Mesendoderm (in vitro differentiated cells): ENCODE data around the gene SMTNL2.
A peak's percentile ranks its signal among the peaks of the same experiment; 100 is the strongest.
"Not testable (repeated sequence)": the region's sequence is repeated elsewhere in the genome, so short reads cannot be mapped to it uniquely, and the experiment has no call there.

ENCODE experiments used
- DNase-seq: peaks from one replicate; pipeline ENCODE4 v3.0.0; 2013
- H2AK5ac ChIP-seq: 2 replicates; pipeline ENCODE4 v1.6.1; 2013; ENCODE audit warnings: low read length, inconsistent platforms
- H2BK120ac ChIP-seq: 2 replicates; pipeline ENCODE4 v1.6.1; 2013; ENCODE audit warnings: low read depth, mild to moderate bottlenecking, low read length, moderate library complexity, mixed read lengths
- H2BK15ac ChIP-seq: replicated peaks from 2 replicates; pipeline ENCODE4 v1.6.1; 2013; ENCODE audit warnings: low read depth, mild to moderate bottlenecking, moderate library complexity
- H2BK5ac ChIP-seq: 2 replicates; pipeline ENCODE4 v1.6.1; 2013; ENCODE audit warnings: low read length, inconsistent platforms
- H3K18ac ChIP-seq: 2 replicates; pipeline ENCODE4 v1.6.1; 2013; ENCODE audit warnings: mild to moderate bottlenecking, low read length, mixed read lengths
- H3K23ac ChIP-seq: one replicate; pipeline ENCODE4 v1.6.1; 2013; ENCODE audit warnings: low read length
- H3K27ac ChIP-seq: 2 replicates; pipeline ENCODE4 v1.5.1; 2013; ENCODE audit warnings: low read depth, mild to moderate bottlenecking, inconsistent platforms, low read length, moderate library complexity
- H3K27me3 ChIP-seq: 2 replicates; pipeline ENCODE4 v1.6.1; 2013; ENCODE audit warnings: low read length, control low read depth, mild to moderate bottlenecking, inconsistent platforms; ENCODE audit not compliant: insufficient read depth, poor library complexity
- H3K36me3 ChIP-seq: 2 replicates; pipeline ENCODE4 v1.6.1; 2013; ENCODE audit warnings: low read length, inconsistent platforms; ENCODE audit not compliant: control insufficient read depth, insufficient read depth
- H3K4ac ChIP-seq: one replicate; pipeline ENCODE4 v1.6.1; 2013; ENCODE audit warnings: low read depth, mild to moderate bottlenecking, low read length, moderate library complexity
- H3K4me1 ChIP-seq: 2 replicates; pipeline ENCODE4 v1.6.1; 2013; ENCODE audit warnings: low read depth, low read length, inconsistent platforms; ENCODE audit not compliant: control insufficient read depth
- H3K4me2 ChIP-seq: 2 replicates; pipeline ENCODE4 v1.6.1; 2013; ENCODE audit warnings: low read length
- H3K4me3 ChIP-seq: 2 replicates; pipeline ENCODE4 v1.5.1; 2013; ENCODE audit warnings: mild to moderate bottlenecking, low read length
- H3K56ac ChIP-seq: one replicate; pipeline ENCODE4 v1.6.1; 2013; ENCODE audit warnings: low read length
- H3K79me1 ChIP-seq: 2 replicates; pipeline ENCODE4 v1.6.1; 2013; ENCODE audit warnings: low read length, inconsistent platforms
- H3K79me2 ChIP-seq: 2 replicates; pipeline ENCODE4 v1.6.1; 2013; ENCODE audit warnings: mild to moderate bottlenecking, low read length; ENCODE audit not compliant: control insufficient read depth, insufficient read depth
- H3K9ac ChIP-seq: 2 replicates; pipeline ENCODE4 v1.6.1; 2013; ENCODE audit warnings: low read length, inconsistent platforms
- H4K5ac ChIP-seq: one replicate; pipeline ENCODE4 v1.6.1; 2013; ENCODE audit warnings: low read length
- H4K8ac ChIP-seq: one replicate; pipeline ENCODE4 v1.6.1; 2013; ENCODE audit warnings: low read depth, mild to moderate bottlenecking, control low read depth, low read length, moderate library complexity
- WGBS: extraction: QIAGEN DNeasy Blood & Tissue Kit; methylation state at CpG from one replicate; pipeline ENCODE4 v1.1.7; 2013; ENCODE audit warnings: low lambda C conversion rate, missing lambda C conversion rate; ENCODE audit not compliant: insufficient coverage; ENCODE audit errors: extremely low coverage; 5-methylcytosine and 5-hydroxymethylcytosine counted together

Gene SMTNL2

DNA sequence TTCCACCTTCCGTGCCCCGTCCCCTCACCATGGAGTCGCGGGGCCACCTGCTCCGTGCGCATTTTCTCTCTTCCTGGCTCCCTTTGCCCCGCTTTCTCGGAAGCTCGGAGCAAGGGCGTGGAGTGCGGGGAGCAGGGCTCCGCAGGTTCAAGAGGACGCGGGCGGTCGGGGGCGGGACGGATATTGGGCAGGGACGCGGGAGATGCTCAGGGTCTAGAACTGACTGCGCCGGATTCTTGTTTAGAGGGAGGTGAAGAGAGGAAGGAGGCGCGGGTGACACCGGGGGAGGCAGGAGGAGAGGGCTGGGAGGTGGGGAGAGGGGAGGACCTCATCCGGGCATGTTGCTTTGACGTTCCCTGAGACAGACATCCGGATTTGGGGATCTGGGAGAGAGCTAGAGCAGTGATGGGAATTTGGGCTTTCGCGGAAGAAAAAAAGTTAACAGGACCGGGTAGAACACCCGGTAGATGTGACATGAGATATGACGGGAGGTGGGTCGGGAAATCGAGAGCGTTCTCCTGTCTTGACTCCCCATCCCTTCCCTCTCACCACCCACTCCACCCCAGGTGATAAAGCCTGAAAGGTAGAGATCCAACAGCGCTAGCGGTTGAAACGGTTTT, 56.4 kb downstream of the SMTNL2 start:
- not testable (repeated sequence) for H2BK5ac ChIP-seq, H3K27ac ChIP-seq, H3K79me1 ChIP-seq, H3K23ac ChIP-seq, H3K56ac ChIP-seq, H4K8ac ChIP-seq, H3K79me2 ChIP-seq, H3K4me1 ChIP-seq, H3K36me3 ChIP-seq, H3K4me3 ChIP-seq, H4K5ac ChIP-seq, H2BK15ac ChIP-seq, H2AK5ac ChIP-seq, H3K4me2 ChIP-seq, DNase-seq, H3K9ac ChIP-seq, H3K18ac ChIP-seq, H2BK120ac ChIP-seq, H3K4ac ChIP-seq
- WGBS: no CpG with 5 or more reads among the region's 39 CpGs
- H3K27me3 ChIP-seq: peaks cover 27% of the 10 kb centered on the region

DNA sequence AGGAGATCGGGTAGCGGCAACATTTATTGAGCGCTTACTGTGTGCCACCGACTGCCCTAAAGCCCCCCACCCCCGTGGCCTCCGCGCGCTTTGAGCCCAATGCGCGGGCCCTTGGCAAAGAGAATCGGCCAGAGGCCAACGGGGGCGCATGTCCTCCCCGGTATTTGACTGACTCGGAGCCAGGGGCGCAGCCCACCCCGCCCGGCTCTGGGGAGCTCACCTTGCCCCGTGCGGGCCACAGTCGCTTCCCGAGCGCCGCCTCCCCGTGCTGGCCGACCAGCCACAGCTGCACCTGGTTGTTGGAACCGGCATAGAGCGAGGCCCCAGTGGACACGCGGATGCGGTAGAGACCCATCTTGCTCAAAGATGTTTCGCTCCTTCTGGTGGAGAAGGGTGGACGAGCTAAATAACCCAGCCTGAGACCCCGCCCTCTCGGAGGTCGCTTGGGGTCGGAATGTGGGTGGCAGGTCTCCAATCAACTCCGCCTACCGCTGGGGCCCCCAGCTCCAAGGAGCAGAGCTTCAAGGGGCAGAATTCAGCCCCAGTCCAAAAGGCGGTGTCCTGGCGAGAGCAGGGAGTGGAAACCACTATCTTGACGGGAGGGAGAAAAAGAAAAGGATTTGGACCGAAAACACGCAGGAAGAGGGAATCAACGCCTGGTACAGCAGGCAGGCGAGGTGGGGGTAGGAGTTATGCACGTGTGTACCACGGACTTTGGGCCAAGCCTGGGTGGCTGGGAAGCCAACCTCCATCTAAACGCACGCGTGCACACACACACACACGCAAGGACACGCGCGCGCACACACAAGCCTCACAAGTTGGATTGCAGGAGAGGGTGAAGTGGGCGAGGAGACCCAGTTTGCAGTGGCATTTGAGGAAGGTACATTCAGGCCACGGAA, 57.2 kb downstream of the SMTNL2 start, which contains the start of gene ALOX15:
Gene ALOX15 (minus strand): TSS at position 382 of the 899 bp plus-strand sequence. CDS start 27 bp downstream, at position 355.
- Histone ChIP-seq H3K18ac (no peak within 1 kb of the TSS), H3K4me2 (no peak within 1 kb of the TSS), H3K56ac (no peak within 1 kb of the TSS), H2BK120ac (no peak within 1 kb of the TSS), H3K4me1 (peaks cover 2% of the 10 kb centered on the region), H3K79me2 (no peaks in the 10 kb centered on the region), H2BK15ac (no peak within 1 kb of the TSS), H3K79me1 (no peaks in the 10 kb centered on the region), H3K4ac (no peak within 1 kb of the TSS), H4K8ac (no peak within 1 kb of the TSS), H3K9ac (no peak within 1 kb of the TSS), H3K27me3 (peaks cover 27% of the 10 kb centered on the region), H2AK5ac (no peak within 1 kb of the TSS), H3K4me3 (no peak within 1 kb of the TSS), H2BK5ac (no peak within 1 kb of the TSS), H4K5ac (no peak within 1 kb of the TSS), H3K27ac (no peak within 1 kb of the TSS), H3K36me3 (no peaks in the 10 kb centered on the region), H3K23ac (peak within 1 kb of the TSS; percentile 66)
- peak; percentile 26 for DNase-seq
- no CpG with 5 or more reads among the region's 58 CpGs for WGBS

DNA sequence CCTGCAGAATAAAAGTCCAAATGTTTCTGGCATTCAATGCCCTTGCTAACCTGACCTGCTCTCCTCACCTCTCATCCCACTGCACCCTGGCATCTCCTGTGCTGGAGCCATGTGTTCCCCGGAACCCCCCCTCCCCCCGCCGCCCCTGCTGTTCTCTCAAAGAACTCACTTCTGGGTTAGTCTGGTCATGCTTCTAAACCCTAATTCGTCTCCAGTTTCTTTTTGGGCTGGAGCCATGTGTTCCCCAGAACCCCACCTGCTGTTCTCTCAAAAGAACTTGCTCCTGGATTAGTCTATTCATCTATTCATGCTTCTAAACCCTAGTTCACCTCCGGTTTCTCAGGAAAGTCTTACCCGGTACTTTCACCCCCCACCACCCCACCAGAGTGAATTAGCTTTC, 58.0 kb downstream of the SMTNL2 start:
- H3K4me1 ChIP-seq: peaks cover 2% of the 10 kb centered on the region
- no peak overlapping the region for H3K4me3 ChIP-seq
- H4K5ac ChIP-seq: no peak overlapping the region
- no peak overlapping the region for H2BK5ac ChIP-seq
- no peak overlapping the region for H2BK15ac ChIP-seq
- no peaks in the 10 kb centered on the region for H3K79me2 ChIP-seq
- no peak overlapping the region for H3K18ac ChIP-seq
- H3K79me1 ChIP-seq: no peaks in the 10 kb centered on the region
- no CpG with 5 or more reads among the region's 6 CpGs for WGBS
- H3K27me3 ChIP-seq: peaks cover 27% of the 10 kb centered on the region
- H2AK5ac ChIP-seq: no peak overlapping the region
- no peak overlapping the region for H4K8ac ChIP-seq
- no peak overlapping the region for H3K4ac ChIP-seq
- H3K27ac ChIP-seq: no peak overlapping the region
- H3K9ac ChIP-seq: no peak overlapping the region
- H3K56ac ChIP-seq: no peak overlapping the region
- H3K36me3 ChIP-seq: no peaks in the 10 kb centered on the region
- no peak overlapping the region for H3K23ac ChIP-seq
- no peak overlapping the region for H2BK120ac ChIP-seq
- no peak for DNase-seq
- H3K4me2 ChIP-seq: no peak overlapping the region

DNA sequence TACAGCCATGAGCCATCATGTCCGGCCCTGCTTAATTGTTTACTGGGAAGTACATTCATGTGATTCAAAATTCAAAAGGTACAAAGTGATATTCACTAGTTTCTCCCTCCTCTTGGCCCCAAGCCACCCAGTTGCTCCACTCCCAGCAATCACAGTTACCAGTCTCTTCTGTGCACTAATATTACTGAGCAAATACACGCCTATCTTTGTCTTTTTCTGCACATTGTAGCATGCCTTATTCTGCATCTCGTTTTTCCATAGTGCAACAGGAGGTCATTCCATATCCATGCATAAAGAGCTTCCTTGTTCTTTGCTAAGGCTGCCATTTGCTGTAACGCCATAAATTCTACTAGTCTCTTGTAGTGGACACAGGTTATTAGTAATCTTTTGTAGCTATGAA, 59.3 kb downstream of the SMTNL2 start:
- no peak overlapping the region for H3K4me3 ChIP-seq
- no peaks in the 10 kb centered on the region for H3K79me2 ChIP-seq
- no peak overlapping the region for H3K18ac ChIP-seq
- no peak overlapping the region for H4K5ac ChIP-seq
- H3K4me1 ChIP-seq: peaks cover 2% of the 10 kb centered on the region
- H3K27ac ChIP-seq: no peak overlapping the region
- peaks cover 27% of the 10 kb centered on the region for H3K27me3 ChIP-seq
- no peak overlapping the region for H3K56ac ChIP-seq
- H2BK15ac ChIP-seq: no peak overlapping the region
- WGBS: no CpG with 5 or more reads among the region's 4 CpGs
- no peak overlapping the region for H2BK5ac ChIP-seq
- H3K4me2 ChIP-seq: no peak overlapping the region
- H3K4ac ChIP-seq: no peak overlapping the region
- no peak for DNase-seq
- no peak overlapping the region for H4K8ac ChIP-seq
- H3K9ac ChIP-seq: no peak overlapping the region
- H3K79me1 ChIP-seq: no peaks in the 10 kb centered on the region
- H3K23ac ChIP-seq: no peak overlapping the region
- no peak overlapping the region for H2AK5ac ChIP-seq
- H2BK120ac ChIP-seq: no peak overlapping the region
- no peaks in the 10 kb centered on the region for H3K36me3 ChIP-seq

DNA sequence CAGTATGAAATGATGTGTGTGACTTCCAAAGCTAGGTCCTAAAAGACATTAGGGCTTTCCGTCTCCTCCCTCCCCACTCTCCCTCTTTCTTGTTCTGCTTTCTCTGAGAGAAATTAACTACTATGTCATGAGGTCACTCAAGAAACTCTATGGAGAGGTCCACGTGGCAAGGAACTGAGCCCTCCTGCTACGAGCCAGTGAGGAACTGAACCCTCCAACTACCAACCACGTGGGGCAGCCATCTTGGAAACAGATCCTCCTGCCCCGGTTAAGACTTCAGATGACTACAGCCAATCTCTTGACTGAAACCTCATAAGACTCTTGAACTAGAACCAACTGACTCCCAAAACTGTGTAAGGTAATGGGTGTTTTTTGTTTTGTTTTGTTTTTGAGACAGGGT, 61.3 kb downstream of the SMTNL2 start:
- Histone ChIP-seq H3K4me3 (no peak overlapping the region), H3K4me1 (peaks cover 2% of the 10 kb centered on the region), H4K8ac (no peak overlapping the region), H3K36me3 (no peaks in the 10 kb centered on the region), H3K23ac (no peak overlapping the region), H3K18ac (no peak overlapping the region), H3K27ac (no peak overlapping the region), H2BK15ac (no peak overlapping the region), H2BK120ac (no peak overlapping the region), H3K27me3 (peaks cover 25% of the 10 kb centered on the region), H3K4me2 (no peak overlapping the region), H3K4ac (no peak overlapping the region), H4K5ac (no peak overlapping the region), H3K56ac (no peak overlapping the region), H3K79me1 (no peaks in the 10 kb centered on the region), H2AK5ac (no peak overlapping the region), H3K79me2 (no peaks in the 10 kb centered on the region), H3K9ac (no peak overlapping the region), H2BK5ac (no peak overlapping the region)
- WGBS: no CpG with 5 or more reads among the region's 5 CpGs
- no peak for DNase-seq
